NCI-H1092 (cell line): ENCODE measurements around the gene LY6G5B.

ENCODE experiments used
- DNase-seq: peaks from one replicate; lab custom pipeline; 2025; lab: John Stamatoyannopoulos, UW

LY6G5B gene

DNA sequence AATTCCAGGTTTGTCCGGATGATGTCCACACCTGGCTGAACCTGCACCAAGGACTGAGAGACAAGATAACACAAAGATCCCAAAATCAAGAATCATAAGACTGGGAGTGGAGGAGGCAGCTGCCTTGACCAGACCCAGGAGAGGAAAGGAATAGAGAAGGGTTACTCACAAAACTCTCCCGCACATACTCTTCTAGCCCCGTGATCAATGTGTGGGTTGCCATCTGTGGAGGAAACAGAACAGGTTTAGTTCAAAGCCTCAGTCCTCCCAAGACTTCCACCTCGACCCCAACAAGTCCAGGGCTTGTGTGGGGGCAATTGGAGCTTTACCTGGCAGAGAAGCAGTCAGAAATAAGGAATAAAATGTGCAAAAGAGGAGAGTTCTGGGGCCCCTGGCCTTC, 28.4 kb upstream of the LY6G5B start:
- no peak for DNase-seq

DNA sequence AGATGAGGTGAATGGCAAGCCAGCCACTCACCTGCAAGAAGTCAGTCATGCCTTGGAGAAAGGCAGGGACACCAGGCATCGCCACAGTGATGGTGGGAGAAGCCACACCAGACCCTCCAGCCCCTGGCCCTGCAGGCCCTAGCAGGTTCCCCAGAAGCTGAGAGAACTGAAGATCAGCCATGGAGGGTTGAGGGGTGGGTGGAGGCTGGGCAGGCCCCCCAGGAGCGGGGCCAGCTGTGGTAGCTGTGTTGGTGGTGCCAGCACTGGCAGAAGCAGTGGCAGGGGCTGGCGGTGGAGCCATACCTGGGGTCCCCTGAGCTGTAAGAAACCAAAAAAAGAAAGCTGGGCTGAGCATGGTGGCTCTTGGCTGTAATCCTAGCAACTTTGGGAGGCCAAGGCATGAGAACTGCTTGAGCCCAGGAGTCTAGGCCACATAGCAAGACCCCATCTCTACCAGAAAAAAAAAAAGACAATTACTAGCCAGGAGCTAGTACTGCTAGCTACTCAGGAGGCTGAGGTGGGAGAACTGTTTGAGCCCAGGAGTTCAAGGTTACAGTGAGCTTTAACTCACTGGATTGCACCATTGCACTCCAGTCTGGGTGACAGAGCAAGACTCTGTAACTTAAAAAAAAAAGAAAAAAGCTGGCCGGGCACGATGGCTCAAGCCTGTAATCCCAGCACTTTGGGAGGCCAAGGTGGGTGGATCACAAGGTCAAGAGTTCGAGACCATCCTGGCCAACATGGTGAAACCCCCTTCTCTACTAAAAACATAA, 26.8 kb upstream of the LY6G5B start:
- DNase-seq, result no peak

DNA sequence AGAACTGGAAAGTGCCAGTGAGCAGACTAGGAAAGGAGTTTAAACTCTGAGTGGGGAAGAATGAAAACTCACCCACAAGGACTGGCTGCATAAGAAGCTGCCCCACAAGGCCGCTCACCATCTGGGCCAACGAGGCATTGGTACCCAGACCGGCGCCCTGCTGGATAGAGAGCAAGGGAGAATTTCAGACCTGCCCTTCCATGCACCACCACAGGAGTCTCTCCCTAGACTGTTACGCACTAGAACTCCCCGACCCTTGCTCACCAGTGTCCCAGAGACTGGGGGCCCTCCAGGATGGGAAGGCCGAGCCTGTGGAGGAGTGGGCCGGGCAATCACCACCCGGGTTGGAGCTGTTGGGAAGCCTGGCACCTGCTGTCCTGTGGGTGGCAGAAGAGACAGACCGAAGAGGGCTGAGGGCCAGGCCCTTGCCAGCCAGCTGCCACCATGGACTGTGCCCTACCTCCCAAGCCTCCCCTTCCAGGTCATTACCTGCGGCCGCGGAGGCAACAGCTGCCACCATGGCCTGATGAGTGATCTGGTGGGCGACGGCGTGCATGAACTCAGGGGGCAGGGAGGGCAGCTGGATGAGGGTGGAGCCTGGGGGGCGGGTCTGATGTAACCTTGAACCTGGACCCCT, 25.8 kb upstream of the LY6G5B start:
- no peak for DNase-seq

DNA sequence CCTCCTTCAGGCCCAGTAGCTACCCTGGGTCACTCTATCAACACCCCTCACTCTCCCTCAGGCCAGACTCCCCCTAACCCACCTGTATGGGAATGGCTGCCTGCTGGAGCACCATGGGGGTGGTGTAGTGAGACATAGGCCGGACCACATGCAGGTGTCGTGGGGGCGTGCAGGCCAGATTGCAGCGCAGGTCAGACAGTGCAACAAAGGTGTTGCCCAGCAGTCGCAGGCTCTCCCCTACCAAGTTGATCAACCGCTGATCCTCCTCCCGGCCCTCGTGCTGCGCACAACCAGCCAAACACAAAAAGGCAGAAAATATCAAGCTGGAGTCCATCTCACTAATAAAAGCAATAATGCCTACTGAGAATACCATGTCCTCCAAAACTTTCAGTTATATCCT, 24.5 kb upstream of the LY6G5B start:
- no peak for DNase-seq

DNA sequence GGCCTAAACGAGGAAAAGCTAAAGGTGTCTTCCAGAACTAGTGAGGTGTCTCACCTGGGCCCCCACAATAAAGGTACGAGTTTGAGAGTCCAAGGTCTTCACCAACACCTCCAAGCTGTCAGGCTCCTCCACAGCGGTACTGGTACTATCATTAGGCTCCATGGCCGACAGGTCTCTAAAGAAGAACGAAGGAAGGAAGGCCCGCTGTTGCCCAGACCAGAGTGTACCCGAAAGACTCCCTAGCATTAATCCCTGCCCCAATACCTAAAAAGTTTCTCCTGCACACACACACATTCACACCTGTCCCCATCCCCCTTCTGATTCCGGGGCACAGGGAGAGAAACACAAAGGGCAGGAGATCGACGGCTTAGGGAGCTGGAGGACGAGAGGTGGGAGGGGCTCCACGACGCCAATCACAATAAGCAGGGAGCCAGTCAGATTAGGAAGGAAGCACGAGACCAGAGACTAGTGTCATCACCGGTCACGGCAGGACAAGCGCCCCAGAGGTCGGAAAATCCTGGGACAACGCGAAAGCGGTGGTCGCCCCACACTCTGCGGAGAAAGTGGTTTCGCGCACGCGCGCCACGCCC, 18.1 kb upstream of the LY6G5B start:
- no peak for DNase-seq

DNA sequence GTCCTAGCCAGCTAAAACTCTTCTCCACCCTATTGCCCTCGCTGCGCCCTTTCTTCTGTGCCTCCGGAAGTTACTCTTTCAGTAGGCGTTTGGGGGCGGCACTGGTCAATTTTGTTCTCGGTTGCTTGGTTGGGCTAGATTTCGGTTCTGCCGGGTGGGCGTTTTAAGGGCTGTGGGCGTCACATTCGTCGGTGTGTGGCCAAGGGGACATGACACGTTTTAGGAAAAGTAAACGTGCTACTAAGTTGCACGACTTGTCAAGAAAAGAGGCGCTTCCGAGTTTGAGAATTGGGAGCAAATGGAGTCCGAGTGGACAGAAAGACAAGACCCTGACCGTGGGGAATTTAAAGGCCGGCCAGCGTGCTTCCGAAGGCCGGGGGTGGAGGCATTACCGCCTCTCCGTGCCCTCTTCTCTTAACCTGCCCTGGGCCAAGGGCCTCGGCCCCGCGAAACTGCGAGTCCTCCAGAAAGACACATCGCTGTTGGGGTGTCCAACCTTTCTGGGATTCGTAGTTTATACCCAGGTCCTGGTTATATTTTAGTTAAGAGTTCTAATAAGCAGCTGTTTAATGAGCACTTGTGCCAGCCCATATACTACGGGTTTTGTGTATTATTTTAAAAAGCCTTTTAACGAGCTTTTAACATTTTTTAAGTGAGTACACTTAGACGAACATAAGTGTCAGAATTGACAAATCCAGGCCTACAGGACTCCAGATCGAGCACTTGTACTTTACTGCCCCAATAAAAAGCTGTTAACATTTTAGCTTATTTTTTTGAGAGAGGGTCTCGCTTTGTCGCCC, 16.7 kb upstream of the LY6G5B start:
- DNase-seq, result peak; percentile 92

DNA sequence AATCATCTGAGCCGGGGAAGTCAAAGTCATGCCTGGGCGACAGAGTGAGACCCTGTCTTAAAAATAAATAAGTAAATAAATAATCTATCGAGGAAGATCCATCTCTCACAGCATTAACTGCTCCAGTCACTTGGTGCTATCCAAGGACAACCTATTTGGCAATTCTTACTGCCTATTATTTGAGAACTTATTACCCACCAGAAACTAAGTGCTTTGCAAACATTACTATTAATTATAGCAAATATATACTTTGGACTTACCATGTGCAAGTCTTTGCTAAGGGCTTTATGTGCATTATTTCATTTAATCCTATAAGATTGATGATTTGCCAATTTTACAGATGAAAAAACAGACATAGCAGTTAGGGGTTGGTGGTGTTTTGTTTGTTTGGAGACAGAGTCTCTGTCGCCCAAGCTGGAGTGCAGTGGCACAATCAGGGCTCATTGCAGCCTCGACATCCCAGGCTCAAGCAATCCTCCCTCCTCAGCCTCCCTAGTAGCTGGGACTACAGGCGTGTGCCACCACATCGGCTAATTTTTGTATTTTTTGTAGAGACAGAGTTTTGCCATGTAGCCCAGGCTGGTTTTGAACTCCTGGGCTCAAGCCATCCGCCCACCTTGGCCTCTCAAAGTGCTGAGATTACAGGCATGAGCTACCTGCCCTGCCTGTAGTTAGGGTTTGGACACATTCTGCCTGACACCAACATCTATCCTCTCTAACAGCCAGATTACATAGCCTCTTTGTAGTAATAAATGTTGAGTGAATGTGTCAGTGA, 15.0 kb upstream of the LY6G5B start:
- no peak for DNase-seq

DNA sequence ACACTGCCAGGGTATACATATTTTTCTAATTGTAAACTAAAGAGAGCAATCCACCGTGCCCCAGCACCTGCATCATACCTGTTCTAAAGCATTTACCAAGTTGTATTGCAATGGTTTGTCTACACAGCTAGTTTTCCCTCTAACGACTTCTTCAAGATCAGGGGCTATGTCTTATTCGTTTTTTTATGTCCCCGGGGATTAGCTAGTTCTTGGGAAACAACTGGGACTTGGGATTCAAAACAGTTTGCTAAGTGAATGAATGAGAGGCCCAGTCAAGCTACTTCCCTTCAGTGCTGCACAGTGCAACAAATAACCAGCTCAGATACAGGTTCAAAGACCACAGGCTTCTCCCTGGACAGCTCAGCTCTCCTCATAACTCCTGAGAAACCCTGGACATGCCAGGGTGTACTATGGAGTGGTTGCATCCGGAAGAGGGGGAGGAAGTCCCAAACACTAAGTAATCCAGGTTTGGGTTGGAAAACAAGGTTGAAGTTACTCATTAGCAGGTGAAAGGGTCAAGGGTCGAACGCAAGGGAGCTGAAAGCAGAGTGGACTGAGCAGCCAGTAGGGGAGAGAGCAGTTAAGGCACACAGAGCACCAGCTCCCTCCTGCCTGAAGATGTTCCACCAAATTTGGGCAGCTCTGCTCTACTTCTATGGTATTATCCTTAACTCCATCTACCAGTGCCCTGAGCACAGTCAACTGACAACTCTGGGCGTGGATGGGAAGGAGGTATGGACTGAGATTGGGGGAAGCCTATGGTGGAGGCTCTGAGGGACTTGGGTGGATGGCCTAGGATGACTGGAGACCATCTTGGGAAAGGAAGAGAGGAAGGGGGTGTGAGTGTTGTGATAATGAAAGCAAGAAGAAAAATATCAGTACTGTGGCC, 14.2 kb upstream of the LY6G5B start, which contains the start of gene APOM:
TSS of gene APOM (plus strand) at position 546 of the 889 bp plus-strand sequence. CDS start at position 619, 73 bp downstream.
- DNase-seq, result no peak

DNA sequence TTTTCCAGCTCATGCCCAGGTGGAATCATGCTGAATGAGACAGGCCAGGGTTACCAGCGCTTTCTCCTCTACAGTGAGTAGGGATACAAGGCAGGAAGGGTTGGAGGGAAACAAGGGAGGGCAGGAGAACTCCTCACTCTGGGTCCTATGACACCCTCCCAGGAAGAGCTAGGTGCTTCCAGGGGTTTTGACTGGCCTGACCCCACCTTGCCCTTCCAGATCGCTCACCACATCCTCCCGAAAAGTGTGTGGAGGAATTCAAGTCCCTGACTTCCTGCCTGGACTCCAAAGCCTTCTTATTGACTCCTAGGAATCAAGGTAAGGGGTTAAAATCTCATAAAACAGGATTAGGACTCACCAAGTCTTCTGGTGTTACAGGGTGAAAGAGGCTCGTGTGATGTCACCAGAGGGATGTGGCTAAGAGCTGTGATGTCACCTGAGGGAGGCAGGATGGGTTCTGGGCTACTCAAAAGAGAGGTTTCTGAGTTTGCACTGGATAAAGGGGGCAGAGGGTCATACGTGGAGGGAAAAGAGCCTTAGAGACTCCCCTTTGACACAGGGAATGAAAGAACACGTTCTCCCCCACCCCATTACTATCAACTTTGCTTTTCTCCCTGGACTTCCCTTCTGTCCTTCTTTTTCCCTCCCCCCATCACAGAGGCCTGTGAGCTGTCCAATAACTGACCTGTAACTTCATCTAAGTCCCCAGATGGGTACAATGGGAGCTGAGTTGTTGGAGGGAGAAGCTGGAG, 12.2 kb upstream of the LY6G5B start:
- DNase-seq, result no peak

DNA sequence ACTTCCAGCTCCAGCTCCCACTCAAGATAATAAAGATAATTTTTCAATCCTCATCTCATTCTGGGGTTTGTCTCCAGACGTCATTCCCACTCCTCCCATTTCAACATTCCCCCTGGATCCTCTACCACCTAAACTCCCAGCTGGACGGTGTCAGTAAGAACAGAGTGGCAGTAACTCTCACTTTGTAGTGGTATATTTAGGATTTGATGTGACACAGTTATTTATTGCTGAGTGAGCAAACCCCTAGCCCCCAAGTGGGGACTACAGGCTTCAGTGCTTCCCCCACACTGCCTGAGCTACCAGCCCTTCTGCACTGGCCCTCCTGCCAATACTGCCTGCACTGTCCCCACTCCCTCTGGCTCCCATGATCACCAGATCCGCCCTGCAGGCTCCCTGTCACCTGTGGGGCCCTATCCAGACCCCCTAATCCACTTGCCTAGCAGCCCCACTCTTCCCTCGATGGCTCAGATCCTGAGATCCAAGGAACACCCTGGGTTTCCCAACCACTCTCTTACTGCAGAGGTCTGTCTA, 11.6 kb upstream of the LY6G5B start:
- no peak for DNase-seq

DNA sequence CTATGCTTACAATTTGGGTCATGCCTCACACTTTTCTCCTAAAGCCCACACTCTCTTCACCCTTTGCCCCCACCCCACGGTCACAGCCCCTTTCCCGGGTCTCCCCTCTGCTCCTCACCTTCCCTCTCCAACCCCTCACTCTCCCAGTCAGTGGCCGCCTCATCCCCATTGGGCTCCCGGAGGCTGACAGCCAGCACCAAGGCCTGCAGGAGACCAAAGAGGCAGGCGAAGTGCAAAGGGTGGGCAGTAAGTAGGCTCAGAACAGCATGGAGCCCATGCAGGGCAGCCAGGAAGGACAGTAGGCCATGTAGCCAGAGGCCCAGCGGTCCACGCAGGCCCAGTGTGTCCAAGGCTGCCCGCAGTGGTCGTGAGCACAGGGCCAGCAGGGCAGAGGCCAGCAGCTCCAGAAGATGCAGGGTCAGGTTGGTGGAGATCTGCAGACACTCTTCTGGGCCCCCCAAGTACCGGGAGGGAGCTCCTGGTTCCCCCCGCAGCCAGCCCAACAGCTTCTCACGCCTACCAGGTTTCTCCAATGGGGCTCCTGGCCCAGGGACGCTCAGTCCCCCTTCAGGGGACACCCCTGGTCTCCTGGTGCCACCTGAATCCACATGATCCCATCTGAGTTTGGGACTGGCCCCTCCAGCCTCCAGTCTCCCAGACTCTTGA, 10.7 kb upstream of the LY6G5B start:
- no peak for DNase-seq

DNA sequence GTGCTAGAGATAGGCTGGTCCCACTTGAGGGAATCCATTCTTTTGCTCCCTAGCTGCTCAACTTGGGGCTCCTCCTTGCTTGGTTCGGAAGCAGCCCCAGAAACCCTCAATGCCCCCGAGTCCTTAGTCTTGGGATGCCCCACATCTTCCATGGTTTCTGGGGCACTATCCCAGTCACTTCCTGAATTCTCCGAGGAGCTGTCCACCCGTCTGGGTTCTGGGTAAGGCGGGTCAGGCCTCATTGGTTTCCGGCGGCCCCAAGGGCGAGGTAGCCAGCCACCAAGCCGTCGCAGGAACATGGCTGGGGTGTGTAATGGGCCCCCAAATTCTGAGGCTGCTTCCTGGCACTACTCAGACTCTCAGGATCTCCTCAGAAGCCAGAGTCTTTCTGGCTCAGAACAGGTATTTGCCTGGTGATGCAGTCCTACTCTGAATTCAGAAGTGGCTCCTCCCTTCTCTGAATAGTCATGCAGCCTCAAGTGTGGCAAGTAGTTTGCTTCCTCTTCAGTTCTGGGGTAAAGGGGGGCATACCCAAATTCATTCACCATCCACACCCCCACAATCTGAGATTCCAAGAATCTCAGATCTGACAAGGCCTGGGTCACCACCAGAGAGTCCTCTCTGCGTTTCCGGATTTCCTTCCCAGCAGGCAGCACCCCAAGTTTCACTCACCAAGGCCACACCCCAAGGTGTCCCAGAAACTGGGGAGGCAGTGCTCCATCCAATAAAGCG, 10.0 kb upstream of the LY6G5B start:
- DNase-seq, result no peak

DNA sequence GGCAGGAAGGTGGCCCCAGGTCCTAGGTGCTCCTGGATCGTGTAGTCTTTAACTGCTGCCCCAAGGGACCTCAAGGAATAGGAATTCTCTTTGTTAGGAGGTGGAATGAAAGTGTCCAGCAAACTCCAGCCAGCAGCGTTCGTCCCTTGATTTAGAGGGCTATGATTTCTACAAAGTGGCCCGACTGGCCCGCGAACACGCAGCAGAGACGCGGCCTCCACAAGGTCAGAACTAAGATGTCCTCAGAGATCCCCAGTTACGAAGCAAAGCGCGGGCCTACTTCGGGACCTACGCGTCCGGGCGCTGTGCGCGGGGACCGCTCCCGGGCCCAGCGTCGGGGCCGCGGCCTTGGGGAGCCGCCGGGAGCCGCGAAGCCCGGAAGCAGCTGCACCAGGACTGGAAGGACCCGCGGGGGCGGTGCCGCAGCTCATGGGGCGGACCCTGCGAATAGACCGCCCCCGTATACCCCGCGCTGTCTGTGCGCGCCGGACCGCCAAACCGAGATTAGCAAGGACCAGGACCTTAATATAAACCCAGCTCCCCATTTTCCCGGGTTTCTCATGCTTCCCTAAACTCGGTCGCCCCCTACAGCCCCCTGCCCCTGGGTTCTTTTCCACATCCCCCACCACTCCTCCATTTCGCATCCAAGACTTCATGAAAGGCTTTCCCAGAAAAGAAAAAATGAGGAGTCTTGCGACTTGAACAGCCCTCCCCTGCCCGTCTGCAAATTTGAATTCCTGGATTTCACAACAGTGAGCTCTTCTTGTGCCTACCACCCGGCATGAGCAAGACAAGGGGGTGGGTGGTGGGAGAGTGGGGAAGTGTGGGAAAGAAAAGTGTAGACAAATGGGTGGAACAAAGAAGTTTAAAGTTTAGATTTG, 9.2 kb upstream of the LY6G5B start, which contains the start of gene C6orf47:
TSS of gene C6orf47 (minus strand) at position 398 of the 881 bp plus-strand sequence. CDS start 831 bp downstream, outside the sequence.
- peak; percentile 59 for DNase-seq

DNA sequence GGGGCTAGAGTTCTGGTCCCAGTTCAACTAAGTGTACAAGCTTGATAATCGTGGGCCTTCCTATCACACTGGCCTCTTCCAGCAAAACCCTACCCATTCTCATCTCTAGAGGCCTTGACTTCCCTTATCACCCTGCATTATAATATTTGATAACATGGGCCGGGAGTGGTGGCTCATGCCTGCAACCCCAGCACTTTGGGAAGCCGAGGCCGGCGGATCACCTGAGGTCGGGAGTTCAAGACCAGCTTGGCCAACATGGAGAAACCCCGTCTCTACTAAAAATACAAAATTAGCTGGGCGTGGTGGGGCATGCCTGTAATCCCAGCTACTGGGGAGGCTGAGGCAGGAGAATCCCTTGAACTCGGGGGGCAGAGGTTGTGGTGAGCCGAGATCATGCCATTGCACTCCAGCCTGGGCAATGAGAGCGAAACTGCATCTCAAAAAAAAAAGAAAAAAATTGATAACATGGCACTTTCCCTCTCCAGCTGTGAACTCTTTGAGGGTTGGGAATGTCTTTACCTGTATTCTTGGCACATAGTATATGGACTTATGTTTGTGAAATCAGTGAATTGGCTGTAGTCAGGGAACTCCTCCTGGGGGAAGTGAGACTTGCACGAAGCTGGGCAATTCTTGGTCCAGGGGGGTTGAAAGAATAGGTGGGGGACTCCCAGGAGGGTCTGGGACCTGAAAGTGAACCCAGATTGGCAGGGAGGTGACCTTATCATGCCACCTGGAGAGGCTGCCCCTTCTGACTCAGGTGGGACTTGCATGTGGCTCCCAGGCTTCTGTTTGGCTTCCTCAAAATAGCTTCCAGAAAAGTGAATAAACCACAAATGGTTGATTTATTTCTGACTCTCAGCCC, 8.3 kb upstream of the LY6G5B start:
- no peak for DNase-seq

DNA sequence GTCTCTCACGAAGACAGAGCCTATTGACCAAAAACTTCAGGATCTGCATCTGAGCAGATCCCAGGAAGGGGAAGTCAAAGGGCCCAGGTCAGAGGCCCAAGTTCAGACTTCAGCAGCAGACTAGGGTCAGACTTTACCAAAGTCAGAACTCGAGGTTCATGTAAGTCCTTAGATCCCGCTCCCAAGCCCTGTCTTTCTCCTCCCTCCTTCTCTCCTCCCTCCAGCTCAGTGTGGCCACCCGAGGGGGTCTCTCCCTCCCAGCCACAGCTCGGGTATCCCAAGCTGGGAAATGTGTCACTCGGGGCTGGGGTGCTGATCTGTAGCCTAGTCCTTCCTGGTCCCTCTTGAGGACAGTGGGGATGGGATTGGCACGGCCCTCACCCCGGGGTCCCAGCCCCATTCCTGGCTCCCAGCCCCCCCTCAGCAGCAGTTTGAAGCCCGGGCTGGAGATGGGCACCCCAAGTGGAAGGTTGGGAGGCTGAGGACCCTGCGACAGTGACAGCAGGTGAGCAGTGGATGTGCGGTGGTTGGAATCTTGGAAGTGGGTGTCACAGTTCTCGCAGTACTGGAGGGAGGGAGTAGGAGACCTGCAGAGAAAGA, 7.6 kb upstream of the LY6G5B start:
- DNase-seq, result no peak
